Panc1 (cell line): ENCODE data around the gene RBKS. TPM values are rescaled to one million over a fixed set of nuclear protein-coding genes. Genes with fewer than 3 reads are reported as not detected.

Source experiments
- ATAC-seq: fragments of 200-7000 bp; cut with Tn5 transposase; 2 replicates; pipeline ENCODE4 v1.9.1; 2020; ENCODE audit warnings: mild to moderate bottlenecking, moderate library complexity
- BruUV-seq: library from RNA; stranded (reverse); fragments of 400-500 nt; replicated peaks from 2 replicates; lab custom pipeline; 2021; lab: Mats Ljungman, UMichigan
- CTCF ChIA-PET: fragments of 300-600 bp; sonication (Branson Sonifier 250); formaldehyde crosslinking; loops from one replicate; lab custom pipeline; 2022; ENCODE audit warnings: antibody characterized with exemption; lab: Charles Lee
- POLR2A ChIA-PET: fragments of 300-600 bp; sonication (Branson Sonifier 250); formaldehyde crosslinking; loops from one replicate; lab custom pipeline; 2022; ENCODE audit warnings: antibody characterized with exemption; lab: Charles Lee
- DNase-seq: peaks from one replicate; pipeline ENCODE4 v3.0.0-alpha.2; 2010; ENCODE audit warnings: low read depth, low spot score
- H3K27ac ChIP-seq: 2 replicates; pipeline ENCODE4 v1.5.1; 2011; ENCODE audit warnings: mild to moderate bottlenecking, low read length, inconsistent platforms
- H3K27me3 ChIP-seq: fragments of 200-500 bp; sonication (Bioruptor generic); 2 replicates; pipeline ENCODE4 v1.6.0; 2014; ENCODE audit warnings: low read length, inconsistent platforms; ENCODE audit not compliant: control insufficient read depth, insufficient read depth
- H3K36me3 ChIP-seq: fragments of 200-500 bp; sonication (Bioruptor generic); 2 replicates; pipeline ENCODE4 v1.5.1; 2014; ENCODE audit warnings: inconsistent platforms, mild to moderate bottlenecking, low read length, moderate library complexity; ENCODE audit not compliant: control insufficient read depth, insufficient read depth
- H3K4me1 ChIP-seq: 2 replicates; pipeline ENCODE4 v1.5.1; 2011; ENCODE audit warnings: inconsistent platforms, mild to moderate bottlenecking, low read length, moderate library complexity; ENCODE audit not compliant: control insufficient read depth, insufficient read depth
- H3K4me3 ChIP-seq, 2 experiments: 2 replicates each; pipeline ENCODE4 v1.5.1; 2011 to 2012; ENCODE audit warnings: low read depth in 2 of 2, low read length in 2 of 2, mild to moderate bottlenecking in 2 of 2, inconsistent platforms in 1 of 2, moderate library complexity in 1 of 2
- H3K9me3 ChIP-seq: fragments of 200-500 bp; sonication (Bioruptor generic); 2 replicates; pipeline ENCODE4 v1.5.1; 2014; ENCODE audit warnings: low read depth, mild to moderate bottlenecking, inconsistent platforms, low read length, moderate library complexity; ENCODE audit not compliant: control insufficient read depth, insufficient read depth
- POLR2AphosphoS5 ChIP-seq: IDR thresholded peaks from 2 replicates; pipeline ENCODE4 v1.6.1; 2012; ENCODE audit warnings: mild to moderate bottlenecking, low read depth, low read length, moderate library complexity
- SIN3A ChIP-seq: IDR thresholded peaks from 2 replicates; pipeline ENCODE4 v1.6.1; 2012; ENCODE audit warnings: low read depth, mild to moderate bottlenecking, low read length, moderate library complexity, borderline replicate concordance; ENCODE audit not compliant: insufficient read depth
- TCF7L2 ChIP-seq: IDR thresholded peaks from 2 replicates; pipeline ENCODE4 v1.6.1; 2011; ENCODE audit warnings: mild to moderate bottlenecking, low read depth, low read length, inconsistent platforms
- in situ Hi-C: cut with HindIII; loops from 2 replicates; pipeline ENCODE4 v1.10.0; 2016; ENCODE audit warnings: low sequenced_read_pairs, low pct_unique_long_range_greater_than_20kb
- intact Hi-C: fragments of 100-400 bp; cut with micrococcal nuclease; formaldehyde crosslinking; loops from one replicate; pipeline ENCODE4 v1.10.0; 2022; ENCODE audit not compliant: unreplicated experiment
- total RNA-seq: library from RNA; stranded (reverse); gene quantifications from one replicate; pipeline ENCODE4 v1.2.1, GENCODE V29; 2021; ENCODE audit not compliant: unreplicated experiment
- TF ChIP-seq, protein P1 (sequence below): fragments of 450-650 bp; IDR thresholded peaks from 2 replicates; pipeline ENCODE4 v1.5.1; 2017; ENCODE audit warnings: mild to moderate bottlenecking
- TF ChIP-seq, protein P2 (sequence below), 2 experiments: IDR thresholded peaks; 2 replicates each; pipeline ENCODE4 v1.6.1; 2011 to 2012; ENCODE audit warnings: low read depth in 2 of 2, control low read depth in 1 of 2, low read length in 1 of 2, mild to moderate bottlenecking in 1 of 2, moderate library complexity in 1 of 2; ENCODE audit not compliant: insufficient read depth in 1 of 2

RBKS gene
- total RNA-seq, 1 experiment from 2014 or later, result 2.2 TPM

DNA sequence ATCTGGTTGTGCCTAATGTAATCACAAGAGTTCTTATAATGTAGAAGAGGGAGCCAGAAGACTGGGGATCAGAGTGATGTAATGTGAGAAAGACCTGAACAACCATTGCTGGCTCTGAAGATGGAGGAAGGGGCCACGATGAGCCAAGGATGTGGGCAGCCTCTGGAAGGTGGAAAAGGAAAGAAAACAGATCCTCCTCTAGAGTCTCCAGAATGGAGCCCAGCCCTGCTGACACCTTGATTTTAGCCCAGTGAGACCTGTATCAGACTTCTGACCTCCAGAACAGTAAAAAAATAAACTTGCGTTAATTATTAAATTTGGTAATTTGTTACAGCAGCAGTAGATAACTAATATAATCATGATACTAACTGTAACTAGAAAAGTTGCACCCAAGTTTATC lies 3.1 kb downstream of the RBKS start:
- ATAC-seq (no peak), DNase-seq (no peak)
- ChIA-PET POLR2A (no interaction called here), CTCF (interaction anchor here (1.1 kb wide), 1 partner anchor 164 kb away, joined by 3 read pairs; no protein-coding TSS in a partner anchor)
- H3K27me3 ChIP-seq, result no peaks in the 10 kb centered on the region
- H3K27ac ChIP-seq, result no peak overlapping the region
- in situ Hi-C loops, result no loop called here
- TF ChIP-seq, protein P1, sequence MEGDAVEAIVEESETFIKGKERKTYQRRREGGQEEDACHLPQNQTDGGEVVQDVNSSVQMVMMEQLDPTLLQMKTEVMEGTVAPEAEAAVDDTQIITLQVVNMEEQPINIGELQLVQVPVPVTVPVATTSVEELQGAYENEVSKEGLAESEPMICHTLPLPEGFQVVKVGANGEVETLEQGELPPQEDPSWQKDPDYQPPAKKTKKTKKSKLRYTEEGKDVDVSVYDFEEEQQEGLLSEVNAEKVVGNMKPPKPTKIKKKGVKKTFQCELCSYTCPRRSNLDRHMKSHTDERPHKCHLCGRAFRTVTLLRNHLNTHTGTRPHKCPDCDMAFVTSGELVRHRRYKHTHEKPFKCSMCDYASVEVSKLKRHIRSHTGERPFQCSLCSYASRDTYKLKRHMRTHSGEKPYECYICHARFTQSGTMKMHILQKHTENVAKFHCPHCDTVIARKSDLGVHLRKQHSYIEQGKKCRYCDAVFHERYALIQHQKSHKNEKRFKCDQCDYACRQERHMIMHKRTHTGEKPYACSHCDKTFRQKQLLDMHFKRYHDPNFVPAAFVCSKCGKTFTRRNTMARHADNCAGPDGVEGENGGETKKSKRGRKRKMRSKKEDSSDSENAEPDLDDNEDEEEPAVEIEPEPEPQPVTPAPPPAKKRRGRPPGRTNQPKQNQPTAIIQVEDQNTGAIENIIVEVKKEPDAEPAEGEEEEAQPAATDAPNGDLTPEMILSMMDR, result no peak
- TF ChIP-seq, protein P2, sequence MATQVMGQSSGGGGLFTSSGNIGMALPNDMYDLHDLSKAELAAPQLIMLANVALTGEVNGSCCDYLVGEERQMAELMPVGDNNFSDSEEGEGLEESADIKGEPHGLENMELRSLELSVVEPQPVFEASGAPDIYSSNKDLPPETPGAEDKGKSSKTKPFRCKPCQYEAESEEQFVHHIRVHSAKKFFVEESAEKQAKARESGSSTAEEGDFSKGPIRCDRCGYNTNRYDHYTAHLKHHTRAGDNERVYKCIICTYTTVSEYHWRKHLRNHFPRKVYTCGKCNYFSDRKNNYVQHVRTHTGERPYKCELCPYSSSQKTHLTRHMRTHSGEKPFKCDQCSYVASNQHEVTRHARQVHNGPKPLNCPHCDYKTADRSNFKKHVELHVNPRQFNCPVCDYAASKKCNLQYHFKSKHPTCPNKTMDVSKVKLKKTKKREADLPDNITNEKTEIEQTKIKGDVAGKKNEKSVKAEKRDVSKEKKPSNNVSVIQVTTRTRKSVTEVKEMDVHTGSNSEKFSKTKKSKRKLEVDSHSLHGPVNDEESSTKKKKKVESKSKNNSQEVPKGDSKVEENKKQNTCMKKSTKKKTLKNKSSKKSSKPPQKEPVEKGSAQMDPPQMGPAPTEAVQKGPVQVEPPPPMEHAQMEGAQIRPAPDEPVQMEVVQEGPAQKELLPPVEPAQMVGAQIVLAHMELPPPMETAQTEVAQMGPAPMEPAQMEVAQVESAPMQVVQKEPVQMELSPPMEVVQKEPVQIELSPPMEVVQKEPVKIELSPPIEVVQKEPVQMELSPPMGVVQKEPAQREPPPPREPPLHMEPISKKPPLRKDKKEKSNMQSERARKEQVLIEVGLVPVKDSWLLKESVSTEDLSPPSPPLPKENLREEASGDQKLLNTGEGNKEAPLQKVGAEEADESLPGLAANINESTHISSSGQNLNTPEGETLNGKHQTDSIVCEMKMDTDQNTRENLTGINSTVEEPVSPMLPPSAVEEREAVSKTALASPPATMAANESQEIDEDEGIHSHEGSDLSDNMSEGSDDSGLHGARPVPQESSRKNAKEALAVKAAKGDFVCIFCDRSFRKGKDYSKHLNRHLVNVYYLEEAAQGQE (IDR thresholded peaks at IDR 0.05; ENCODE audit: insufficient read depth in 1 of 2, low read depth in 2 of 2, low read length in 1 of 2), result no peak
- TF ChIP-seq POLR2AphosphoS5 (no peak), TCF7L2 (no peak), SIN3A (no peak)
- H3K4me3 ChIP-seq, result no peak overlapping the region
- BruUV-seq, result no TSS peak
- no peaks in the 10 kb centered on the region for H3K9me3 ChIP-seq
- intact Hi-C loops, result no loop called here
- H3K4me1 ChIP-seq, result peaks cover 20% of the 10 kb centered on the region
- H3K36me3 ChIP-seq, result no peaks in the 10 kb centered on the region; the same call in 1 of the 2 replicates

DNA sequence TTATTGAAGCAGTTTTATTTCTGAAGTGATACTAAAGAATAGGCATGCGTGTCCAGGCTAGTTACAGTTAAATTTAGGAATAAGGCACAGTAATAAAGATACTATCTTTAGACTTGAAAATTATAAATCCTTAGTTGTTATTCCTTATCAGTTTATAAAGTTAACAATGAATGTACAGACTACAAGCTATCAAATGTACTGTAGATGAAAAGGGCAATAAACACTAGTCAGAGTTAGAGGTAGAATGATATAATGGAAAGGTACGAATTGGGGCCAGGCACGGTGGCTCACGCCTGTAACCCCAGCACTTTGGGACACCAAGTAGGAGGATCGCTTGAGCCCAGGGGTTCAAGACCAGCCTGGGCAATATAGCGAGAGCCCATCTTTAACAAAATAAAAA lies 3.9 kb downstream of the RBKS start:
- DNase-seq (no peak), ATAC-seq (no peak)
- in situ Hi-C loops (no loop called here), intact Hi-C loops (no loop called here)
- BruUV-seq, result no TSS peak
- no peaks in the 10 kb centered on the region; the same call in 1 of the 2 replicates for H3K36me3 ChIP-seq
- H3K4me1 ChIP-seq, result peaks cover 12% of the 10 kb centered on the region
- no peak overlapping the region for H3K27ac ChIP-seq
- CTCF ChIA-PET, result no interaction called here
- H3K4me3 ChIP-seq, result no peak overlapping the region
- H3K9me3 ChIP-seq, result no peaks in the 10 kb centered on the region
- H3K27me3 ChIP-seq, result no peaks in the 10 kb centered on the region
- POLR2A ChIA-PET, result no interaction called here
- TF ChIP-seq SIN3A (no peak), POLR2AphosphoS5 (no peak), TCF7L2 (no peak)
- TF ChIP-seq, protein P2 (IDR thresholded peaks at IDR 0.05; ENCODE audit: insufficient read depth in 1 of 2, low read depth in 2 of 2, low read length in 1 of 2), result no peak
